NCI-H146 (cell line): ENCODE results near the gene QKI.
"Not testable (repeated sequence)": the region's sequence is repeated elsewhere in the genome, so short reads cannot be mapped to it uniquely, and the experiment has no call there.

Experiments
- DNase-seq: peaks from one replicate; lab custom pipeline; 2025; lab: John Stamatoyannopoulos, UW

Gene QKI

DNA sequence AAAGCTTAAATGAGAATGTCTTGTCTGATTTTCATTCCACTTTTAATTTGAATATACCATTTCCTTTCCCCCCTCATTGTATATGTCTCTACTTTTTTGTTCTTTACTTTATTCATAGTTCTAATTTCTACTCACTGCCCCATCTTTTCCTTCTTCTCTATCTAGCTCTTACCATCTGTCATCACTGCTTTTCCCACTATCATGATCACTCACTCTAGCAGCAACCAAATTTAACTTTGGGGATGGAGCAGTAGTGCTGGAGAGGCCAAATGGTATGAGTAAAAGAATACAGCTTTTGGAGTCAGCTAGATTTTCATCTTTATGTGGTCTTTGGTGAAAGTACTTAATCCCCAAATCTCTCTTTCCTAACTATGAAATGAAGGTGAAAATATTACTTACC is 25.5 kb downstream of the QKI start:
- no peak for DNase-seq

DNA sequence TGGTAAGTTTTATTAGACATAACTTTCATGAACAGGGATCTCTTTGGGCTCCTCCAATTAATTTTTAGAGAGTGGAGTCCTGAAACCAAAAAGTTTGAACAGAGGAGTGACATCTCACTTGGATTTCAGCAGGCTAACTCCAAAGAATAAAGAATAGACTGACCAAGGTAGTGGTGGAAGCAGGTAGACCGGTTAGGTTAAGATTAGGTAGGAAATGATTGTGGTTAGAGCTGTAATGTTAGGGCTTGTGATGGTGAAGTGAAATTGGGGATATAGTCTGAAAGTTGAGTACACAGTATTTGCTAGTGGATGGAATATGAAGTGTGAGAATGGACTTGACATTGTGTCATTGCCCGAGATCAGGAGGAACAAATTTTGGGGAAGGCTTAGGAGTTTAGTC is 27.8 kb downstream of the QKI start:
- no peak for DNase-seq

DNA sequence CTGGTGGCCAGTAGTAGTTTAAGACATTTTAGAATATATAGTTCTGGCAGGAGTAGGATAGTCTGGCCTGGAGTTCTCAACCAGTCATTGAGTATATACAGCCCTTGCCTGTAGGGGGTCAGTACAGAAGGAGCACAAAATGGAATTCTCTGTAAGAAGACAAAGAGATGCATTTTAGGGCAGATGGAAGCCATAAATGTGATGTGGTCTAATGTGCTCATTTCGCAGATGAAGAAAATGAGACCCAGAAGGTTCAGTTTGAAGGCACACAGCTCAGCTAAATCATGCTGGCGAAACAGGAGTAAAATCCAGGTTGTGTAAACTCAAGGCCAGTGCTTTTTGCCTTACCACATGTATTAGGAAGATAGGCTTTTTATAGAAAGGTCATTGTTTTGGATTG is 29.6 kb downstream of the QKI start:
- DNase-seq, result no peak

- no peak for DNase-seq
These were observed 32.0 kb downstream of the QKI start for GRCh38 chr6:163446549-163446948.

- no peak for DNase-seq
These were observed 34.6 kb downstream of the QKI start for GRCh38 chr6:163449076-163449475.

GRCh38 chr6:163454425-163454824 is 39.9 kb downstream of the QKI start:
- DNase-seq, result no peak

GRCh38 chr6:163455552-163455951 is 41.0 kb downstream of the QKI start:
- no peak for DNase-seq

GRCh38 chr6:163457637-163458561 is 43.4 kb downstream of the QKI start:
- no peak for DNase-seq

- DNase-seq, result no peak
These were observed 44.5 kb downstream of the QKI start for GRCh38 chr6:163459007-163459406.

- DNase-seq, result no peak
These were observed 45.0 kb downstream of the QKI start for GRCh38 chr6:163459536-163459935.

DNA sequence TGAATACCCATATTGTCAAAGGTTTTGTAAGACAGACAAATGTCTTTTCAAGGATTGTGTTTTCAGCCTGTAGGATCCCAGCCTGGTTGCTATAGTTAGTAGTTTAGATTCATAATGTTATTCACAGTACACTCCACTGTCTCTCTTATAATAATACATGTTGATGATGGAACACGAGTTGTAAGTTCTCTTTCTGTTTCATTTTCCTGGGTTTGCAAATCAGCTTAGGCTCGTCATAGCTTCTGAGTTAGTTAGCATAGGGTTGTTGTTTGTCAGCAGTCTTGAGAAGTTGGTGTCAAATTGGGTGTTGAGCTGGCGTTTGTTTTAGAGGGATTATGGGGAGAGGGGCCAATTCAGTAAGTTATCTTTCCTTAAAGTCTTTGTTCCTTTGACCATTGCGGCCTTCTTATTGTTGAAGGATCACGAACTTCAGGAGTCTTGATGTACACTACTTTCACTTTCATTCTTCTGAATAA is 45.8 kb downstream of the QKI start:
- no peak for DNase-seq

- DNase-seq, result no peak
These were observed 47.2 kb downstream of the QKI start for GRCh38 chr6:163461696-163462095.

GRCh38 chr6:163463180-163463579 is 48.7 kb downstream of the QKI start:
- no peak for DNase-seq

GRCh38 chr6:163463795-163464194 is 49.3 kb downstream of the QKI start:
- no peak for DNase-seq

DNA sequence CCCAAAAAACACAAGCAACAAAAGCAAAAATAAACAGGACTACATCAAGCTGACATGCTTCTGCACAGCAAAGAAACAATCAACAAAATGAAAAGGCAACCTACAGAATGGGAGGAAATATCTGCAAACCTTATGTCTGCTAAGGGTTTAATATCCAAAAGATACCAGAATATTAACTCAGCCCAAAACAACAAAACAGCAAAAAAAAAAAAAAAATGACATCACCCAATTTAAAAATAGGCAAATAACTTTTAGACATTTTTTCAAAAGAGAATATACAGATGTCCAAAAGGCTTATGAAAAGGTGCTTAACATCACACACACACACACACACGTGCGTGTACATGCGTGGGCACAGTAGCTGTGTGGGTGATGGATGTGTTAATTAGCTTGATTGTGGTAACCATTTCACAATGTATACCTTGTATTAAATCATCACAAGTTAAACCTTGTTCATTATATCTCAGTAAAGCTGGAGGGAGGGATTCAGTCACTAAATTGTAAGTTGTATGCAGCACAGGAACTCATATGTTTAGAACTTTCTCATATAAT is 52.4 kb downstream of the QKI start:
- DNase-seq, result no peak

DNA sequence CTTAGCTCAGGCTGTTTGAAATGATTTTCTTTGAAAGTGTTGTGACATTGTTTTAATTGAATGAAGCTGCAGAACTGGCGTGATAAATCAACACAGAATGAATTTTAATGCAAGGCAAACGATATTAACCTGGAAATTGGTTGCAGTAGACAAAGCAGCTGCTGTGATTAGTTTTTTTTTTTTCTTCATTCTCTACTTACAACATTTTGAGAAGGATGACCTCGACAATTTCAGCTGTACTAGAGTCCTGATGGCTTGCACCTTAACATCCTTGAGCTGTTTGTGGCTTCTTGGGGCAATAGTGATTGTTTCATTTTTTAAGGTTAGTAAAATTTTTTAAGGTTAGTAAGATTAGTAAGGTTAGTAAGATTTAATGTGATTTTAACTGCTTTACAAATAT is 54.2 kb downstream of the QKI start:
- DNase-seq, result peak; percentile 38

DNA sequence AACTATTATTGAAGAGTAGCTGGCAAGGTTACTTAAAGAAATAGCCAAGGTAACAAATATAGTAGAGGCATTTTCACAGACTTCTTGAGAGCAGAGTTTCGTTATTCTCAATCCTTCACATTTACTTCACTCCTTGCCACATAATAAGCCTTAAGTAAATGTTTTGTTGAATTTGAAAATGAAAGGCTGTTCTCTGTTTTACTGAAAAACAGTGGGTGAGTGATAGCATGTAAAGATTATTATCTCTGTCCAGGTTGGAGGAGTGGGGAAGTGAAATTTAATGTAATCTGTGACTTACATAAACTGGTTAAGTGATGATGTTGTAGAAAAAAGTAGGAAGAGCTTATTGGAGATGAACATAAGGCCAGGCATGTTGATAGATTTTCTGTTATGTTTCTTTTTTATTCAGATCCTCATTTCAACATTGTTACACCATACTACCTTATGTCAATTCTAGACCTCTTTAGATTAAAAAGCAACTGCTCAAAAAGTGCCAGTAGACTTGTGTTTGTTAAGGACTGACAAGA is 55.0 kb downstream of the QKI start:
- no peak for DNase-seq

GRCh38 chr6:163470611-163471010 is 56.1 kb downstream of the QKI start:
- no peak for DNase-seq

DNA sequence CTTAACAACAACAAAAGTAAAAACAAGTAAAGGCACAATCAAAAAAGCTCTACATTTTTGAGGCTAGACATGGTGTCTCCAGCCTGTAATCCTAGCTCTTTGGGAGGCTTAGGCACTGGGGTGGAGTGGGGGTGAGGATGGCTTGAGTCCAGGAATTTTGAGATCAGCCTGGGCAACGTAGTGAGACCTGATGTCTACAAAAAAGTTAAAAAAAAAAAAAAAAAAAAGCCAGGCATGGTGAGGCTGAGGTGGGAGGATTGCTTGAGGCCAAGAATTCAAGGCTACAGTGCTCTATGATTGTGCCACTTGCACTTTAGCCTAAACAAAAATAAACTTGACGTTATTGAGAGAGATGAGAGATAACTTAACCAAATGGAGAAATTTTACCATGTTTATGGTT is 60.1 kb downstream of the QKI start:
- DNase-seq, result no peak

GRCh38 chr6:163476946-163477345 is 62.4 kb downstream of the QKI start:
- not testable (repeated sequence) for DNase-seq

- DNase-seq, result no peak
These were observed 68.6 kb downstream of the QKI start for GRCh38 chr6:163483107-163483506.

DNA sequence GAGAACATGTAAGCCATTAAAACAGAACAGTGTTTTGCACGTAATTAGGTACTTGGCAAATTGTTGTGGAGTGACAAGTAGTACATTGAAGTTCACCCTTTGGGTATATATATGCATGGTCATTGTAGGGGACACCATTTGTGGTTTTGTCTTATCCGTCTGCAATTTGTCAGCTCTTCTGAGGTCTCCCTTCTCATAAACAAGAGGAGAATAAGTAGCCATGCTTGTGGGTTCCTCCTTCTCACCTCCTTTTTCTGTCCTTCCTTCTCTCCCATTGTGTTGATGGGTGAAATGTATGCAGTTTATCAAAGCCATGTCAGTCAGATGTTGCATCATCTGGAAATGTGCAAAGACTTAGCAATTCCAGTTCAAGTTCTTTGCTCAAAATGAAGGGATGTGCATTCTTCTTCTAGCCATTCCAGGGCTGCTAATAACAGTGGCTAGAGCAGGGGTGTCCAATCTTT is 70.9 kb downstream of the QKI start:
- no peak for DNase-seq

- DNase-seq, result no peak
These were observed 72.3 kb downstream of the QKI start for GRCh38 chr6:163486821-163487220.
